Activated CD4-positive, alpha-beta memory T cell treated with anti-CD3 and anti-CD28 coated beads for 36 hours (primary cell): Measurements from ENCODE around the gene WRNIP1. TPM values are rescaled to one million over a fixed set of nuclear protein-coding genes. Genes with fewer than 3 reads are reported as not detected.

Experiments used
- CTCF ChIA-PET: fragments of 350-600 bp; sonication (Branson Sonifier 250); formaldehyde crosslinking; loops from one replicate; lab custom pipeline; 2021; ENCODE audit warnings: antibody characterized with exemption, inconsistent platforms; lab: Charles Lee
- POLR2A ChIA-PET: fragments of 350-600 bp; sonication (Branson Sonifier 250); formaldehyde crosslinking; loops from one replicate; lab custom pipeline; 2021; ENCODE audit warnings: antibody characterized with exemption; lab: Charles Lee
- DNase-seq: peaks from one replicate; pipeline ENCODE4 v3.0.0-alpha.2; 2020
- H3K27ac Mint-ChIP-seq: one replicate; pipeline ENCODE4 v1.8.0; 2021; ENCODE audit warnings: mixed read lengths
- H3K27me3 Mint-ChIP-seq: one replicate; pipeline ENCODE4 v1.8.0; 2021; ENCODE audit warnings: mixed read lengths
- H3K36me3 Mint-ChIP-seq: one replicate; pipeline ENCODE4 v1.8.0; 2021; ENCODE audit warnings: mixed read lengths
- H3K4me1 Mint-ChIP-seq: one replicate; pipeline ENCODE4 v1.8.0; 2021; ENCODE audit warnings: low read depth, mixed read lengths
- H3K4me3 Mint-ChIP-seq: one replicate; pipeline ENCODE4 v1.8.0; 2021; ENCODE audit warnings: mild to moderate bottlenecking, mixed read lengths
- H3K9me3 Mint-ChIP-seq: one replicate; pipeline ENCODE4 v1.8.0; 2021; ENCODE audit warnings: mixed read lengths
- intact Hi-C: fragments of 100-400 bp; cut with micrococcal nuclease; formaldehyde crosslinking; loops from one replicate; pipeline ENCODE4 v1.15.1; 2023
- total RNA-seq, 2 experiments: library from RNA; stranded (reverse); gene quantifications; one replicate each; pipeline ENCODE4 v1.2.3, GENCODE V29; 2021

Gene WRNIP1
- total RNA-seq, 2 experiments from 2014 or later, result 32.7 to 32.8 TPM

GRCh38 chr6:2773449-2773848, 8.3 kb downstream of the WRNIP1 start:
- peaks cover 29% of the 10 kb centered on the region for H3K36me3 Mint-ChIP-seq
- intact Hi-C loops, result no loop called here
- ChIA-PET POLR2A (interaction anchor here (1.0 kb wide), 1 partner anchor 8 kb away, joined by 4 read pairs; no protein-coding TSS in a partner anchor), CTCF (interaction anchor here (0.9 to 1.8 kb wide), 4 partner anchors 22 to 159 kb away, joined by 3 to 9 read pairs (median 4); partner anchors contain the start of genes MYLK4 and SERPINB1)
- no peak overlapping the region for H3K27ac Mint-ChIP-seq
- H3K4me1 Mint-ChIP-seq, result peaks cover 51% of the 10 kb centered on the region
- H3K9me3 Mint-ChIP-seq, result no peaks in the 10 kb centered on the region
- DNase-seq, result no peak
- no peaks in the 10 kb centered on the region for H3K27me3 Mint-ChIP-seq
- no peak overlapping the region for H3K4me3 Mint-ChIP-seq

DNA sequence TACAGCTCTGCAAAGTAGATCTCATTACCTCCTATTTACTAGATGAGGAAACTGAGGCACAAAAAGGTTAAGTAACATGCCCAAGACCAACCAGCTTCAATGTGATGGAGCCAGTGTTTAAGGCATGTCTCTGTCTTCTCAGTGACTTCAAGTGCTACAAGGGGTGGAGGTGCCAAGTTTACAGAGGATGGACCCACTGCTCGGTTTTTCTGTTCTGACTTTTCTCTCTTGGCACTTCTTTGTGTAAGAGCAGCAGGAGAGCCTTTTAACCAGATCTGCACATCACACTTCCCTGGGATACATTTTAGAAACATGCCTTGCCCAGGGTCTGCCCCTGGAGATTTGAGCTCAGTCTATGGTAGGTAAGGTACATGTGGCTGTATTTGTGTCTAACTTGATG, 9.8 kb downstream of the WRNIP1 start:
- Mint-ChIP-seq H3K27ac (no peak overlapping the region), H3K27me3 (no peaks in the 10 kb centered on the region), H3K4me3 (no peak overlapping the region), H3K36me3 (peaks cover 28% of the 10 kb centered on the region), H3K4me1 (peaks cover 41% of the 10 kb centered on the region), H3K9me3 (no peaks in the 10 kb centered on the region)
- DNase-seq, result no peak
- POLR2A ChIA-PET, result no interaction called here
- intact Hi-C loops, result no loop called here
- CTCF ChIA-PET, result interaction anchor here (1.1 to 1.6 kb wide), 4 partner anchors 8 to 158 kb away, joined by 3 to 4 read pairs (median 3); partner anchors contain the start of gene WRNIP1

GRCh38 chr6:2777249-2777648, 12.1 kb downstream of the WRNIP1 start:
- H3K27me3 Mint-ChIP-seq, result no peaks in the 10 kb centered on the region

DNA sequence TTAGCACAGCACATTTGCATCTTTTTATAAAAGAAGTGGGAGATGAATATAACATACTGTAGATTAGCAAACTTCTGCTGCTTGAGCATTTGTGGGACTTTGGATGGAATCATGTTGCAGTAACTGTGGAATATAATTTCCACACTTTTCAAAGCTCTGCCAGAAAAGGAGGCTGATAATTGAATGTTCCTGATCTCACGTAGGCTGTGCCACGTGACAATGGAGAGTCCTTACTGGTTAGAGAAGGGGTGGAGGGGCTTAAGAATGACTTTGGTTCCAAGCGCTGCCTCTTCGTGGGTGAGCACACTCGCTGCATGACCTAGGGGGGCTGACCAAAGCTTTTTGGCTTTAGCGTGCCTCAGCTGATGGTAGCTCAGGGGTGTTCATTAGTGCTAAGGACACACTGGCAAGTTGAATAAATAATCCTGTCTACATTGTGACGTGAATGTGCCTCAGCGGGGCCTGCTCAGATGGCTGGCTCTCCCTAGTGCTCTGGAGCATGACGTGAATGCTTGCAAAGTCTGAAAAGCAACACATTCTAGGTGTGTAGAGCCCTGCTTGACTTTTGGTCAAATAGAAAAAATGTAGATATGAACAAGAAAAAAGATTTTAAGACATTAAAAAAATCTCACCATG, 15.0 kb downstream of the WRNIP1 start:
- Mint-ChIP-seq H3K4me3 (no peak overlapping the region), H3K4me1 (peaks cover 10% of the 10 kb centered on the region), H3K9me3 (no peaks in the 10 kb centered on the region), H3K27me3 (no peaks in the 10 kb centered on the region), H3K27ac (no peak overlapping the region), H3K36me3 (peaks cover 32% of the 10 kb centered on the region)
- CTCF ChIA-PET, result interaction anchor here (2.5 kb wide), 1 partner anchor 11 kb away, joined by 13 read pairs; no protein-coding TSS in a partner anchor
- intact Hi-C loops, result no loop called here
- POLR2A ChIA-PET, result interaction anchor here (1.0 kb wide), 1 partner anchor 12 kb away, joined by 3 read pairs; no protein-coding TSS in a partner anchor
- DNase-seq, result no peak

More at GRCh38 chr6:2777249-2777648, 12.1 kb downstream of the WRNIP1 start:
- H3K4me3 Mint-ChIP-seq, result no peak overlapping the region
- no peak for DNase-seq
- ChIA-PET CTCF (no interaction called here), POLR2A (interaction anchor here (1.2 kb wide), 1 partner anchor 154 kb away, joined by 3 read pairs; no protein-coding TSS in a partner anchor)
- intact Hi-C loops, result no loop called here
- H3K36me3 Mint-ChIP-seq, result peaks cover 29% of the 10 kb centered on the region
- peaks cover 29% of the 10 kb centered on the region for H3K4me1 Mint-ChIP-seq
- H3K27ac Mint-ChIP-seq, result no peak overlapping the region
- no peaks in the 10 kb centered on the region for H3K9me3 Mint-ChIP-seq

DNA sequence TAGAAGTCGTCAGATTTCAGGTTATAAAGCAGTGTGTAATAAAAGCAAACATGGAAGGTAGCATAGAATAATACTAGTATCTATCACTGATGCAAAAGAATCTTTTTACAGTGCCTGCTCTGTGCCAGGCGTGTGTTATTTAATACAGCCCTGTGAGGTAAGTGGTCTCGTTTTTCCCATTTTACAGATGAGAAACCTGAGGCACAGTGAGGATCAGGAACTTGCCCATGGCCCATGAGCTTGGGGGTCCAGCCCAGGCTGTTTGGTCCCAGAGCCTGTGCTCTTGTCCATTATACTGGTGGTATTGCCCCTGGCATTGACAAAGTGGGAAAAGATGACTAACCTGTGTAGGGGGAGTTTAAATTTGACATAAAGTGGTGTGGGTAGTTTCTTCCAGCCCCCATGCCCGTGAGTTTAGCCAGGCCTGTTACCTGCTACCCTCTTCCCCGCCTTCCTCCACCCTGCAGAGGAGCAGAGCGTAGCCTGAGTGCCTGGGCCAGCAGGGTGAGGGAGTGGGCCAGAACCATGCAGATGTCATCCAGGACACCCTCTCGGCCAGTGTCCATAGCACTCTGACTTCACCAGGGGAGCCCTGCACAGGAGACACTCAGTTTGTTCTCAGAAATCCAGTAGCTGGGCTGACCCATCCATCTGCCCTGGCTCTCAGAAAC, 16.6 kb downstream of the WRNIP1 start:
- intact Hi-C loops, result no loop called here
- Mint-ChIP-seq H3K36me3 (peaks cover 33% of the 10 kb centered on the region), H3K27me3 (no peaks in the 10 kb centered on the region), H3K27ac (no peak overlapping the region), H3K4me3 (no peak overlapping the region), H3K4me1 (peaks cover 2% of the 10 kb centered on the region), H3K9me3 (no peaks in the 10 kb centered on the region)
- ChIA-PET CTCF (interaction anchor here (1.5 to 2.5 kb wide), 2 partner anchors 9 to 130 kb away, joined by 3 to 13 read pairs; no protein-coding TSS in a partner anchor), POLR2A (interaction anchor here (1.1 kb wide), 1 partner anchor 16 kb away, joined by 3 read pairs; no protein-coding TSS in a partner anchor)
- DNase-seq, result no peak

DNA sequence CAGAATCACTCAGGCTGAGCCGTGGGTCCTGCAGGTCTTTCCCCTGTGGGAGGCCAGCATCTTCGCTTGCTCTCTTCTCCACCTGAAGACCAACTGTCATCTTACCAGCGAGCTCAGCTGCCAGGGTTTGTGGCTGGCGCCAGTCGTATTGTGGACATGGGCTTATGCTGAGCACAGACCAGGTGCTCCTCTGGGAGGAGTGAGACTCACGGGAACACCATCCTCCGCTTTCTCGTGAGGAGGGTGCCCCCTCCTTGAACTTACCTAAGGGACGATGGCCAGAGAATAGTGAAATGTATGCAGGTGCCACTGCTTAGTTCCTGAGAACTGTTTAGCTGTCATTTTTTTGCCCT, 17.1 kb downstream of the WRNIP1 start:
- Mint-ChIP-seq H3K27ac (no peak overlapping the region), H3K9me3 (no peaks in the 10 kb centered on the region)
- CTCF ChIA-PET, result interaction anchor here (1.5 to 2.5 kb wide), 2 partner anchors 9 to 129 kb away, joined by 3 to 13 read pairs; no protein-coding TSS in a partner anchor

GRCh38 chr6:2782825-2783187, 17.6 kb downstream of the WRNIP1 start:
- Mint-ChIP-seq H3K27ac (no peak overlapping the region), H3K27me3 (no peaks in the 10 kb centered on the region), H3K4me1 (no peaks in the 10 kb centered on the region), H3K9me3 (no peaks in the 10 kb centered on the region), H3K4me3 (no peak overlapping the region), H3K36me3 (peaks cover 41% of the 10 kb centered on the region)
- DNase-seq, result no peak
- POLR2A ChIA-PET, result interaction anchor here (1.1 kb wide), 1 partner anchor 17 kb away, joined by 3 read pairs; no protein-coding TSS in a partner anchor
- intact Hi-C loops, result no loop called here
- CTCF ChIA-PET, result no interaction called here

More for the DNA sequence above, 17.1 kb downstream of the WRNIP1 start:
- Mint-ChIP-seq H3K4me3 (no peak overlapping the region), H3K27me3 (no peaks in the 10 kb centered on the region), H3K4me1 (peaks cover 2% of the 10 kb centered on the region), H3K36me3 (peaks cover 36% of the 10 kb centered on the region)
- no peak for DNase-seq
- POLR2A ChIA-PET, result interaction anchor here (1.1 kb wide), 1 partner anchor 17 kb away, joined by 3 read pairs; no protein-coding TSS in a partner anchor
- intact Hi-C loops, result no loop called here

DNA sequence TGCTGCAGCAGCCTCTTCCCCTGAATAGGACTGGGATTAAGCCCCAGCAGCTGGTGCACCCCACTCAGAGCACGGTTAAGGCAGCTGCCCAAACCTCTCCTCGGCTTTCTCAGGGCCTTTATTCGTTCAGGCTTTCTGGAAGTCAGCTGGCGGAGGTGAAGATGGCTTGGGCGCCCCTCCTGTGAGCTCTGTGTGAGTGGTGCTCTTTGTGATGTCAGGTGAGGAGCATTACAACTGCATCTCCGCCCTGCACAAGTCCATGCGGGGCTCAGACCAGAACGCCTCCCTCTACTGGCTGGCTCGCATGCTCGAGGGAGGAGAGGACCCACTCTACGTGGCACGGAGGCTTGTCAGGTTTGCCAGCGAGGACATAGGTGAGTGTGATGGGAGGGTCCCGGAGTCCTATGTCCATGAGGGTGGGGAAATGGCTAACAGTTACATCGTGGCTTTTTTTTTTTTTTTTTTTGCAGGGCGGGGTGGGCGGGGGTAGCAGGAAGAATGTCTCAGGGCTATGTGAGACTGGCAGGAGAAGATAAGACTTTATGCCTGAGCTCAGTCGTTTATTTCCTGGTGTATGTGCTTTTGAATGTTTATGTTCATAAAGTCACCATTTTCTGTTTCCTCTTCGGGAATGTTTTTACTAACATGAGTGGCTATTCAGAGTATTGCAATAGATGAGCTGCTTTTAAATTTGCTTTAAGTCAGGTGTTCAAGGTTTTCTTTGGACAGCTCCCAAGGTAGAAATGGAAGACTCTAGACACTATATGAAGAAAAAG, 18.2 kb downstream of the WRNIP1 start:
- DNase-seq, result no peak
- Mint-ChIP-seq H3K4me3 (no peak overlapping the region), H3K27me3 (no peaks in the 10 kb centered on the region), H3K4me1 (no peaks in the 10 kb centered on the region), H3K27ac (no peak overlapping the region), H3K9me3 (no peaks in the 10 kb centered on the region), H3K36me3 (peaks cover 43% of the 10 kb centered on the region)
- intact Hi-C loops, result no loop called here
- ChIA-PET CTCF (interaction anchor here (0.8 to 1.3 kb wide), 2 partner anchors 23 to 34 kb away, joined by 3 read pairs; no protein-coding TSS in a partner anchor), POLR2A (interaction anchor here (1.1 kb wide), 1 partner anchor 18 kb away, joined by 3 read pairs; no protein-coding TSS in a partner anchor)

GRCh38 chr6:2784061-2784460, 18.9 kb downstream of the WRNIP1 start:
- Mint-ChIP-seq H3K27ac (no peak overlapping the region), H3K36me3 (peaks cover 42% of the 10 kb centered on the region), H3K4me1 (no peaks in the 10 kb centered on the region), H3K4me3 (no peak overlapping the region), H3K9me3 (no peaks in the 10 kb centered on the region), H3K27me3 (no peaks in the 10 kb centered on the region)
- no peak for DNase-seq
- CTCF ChIA-PET, result interaction anchor here (0.8 to 1.3 kb wide), 2 partner anchors 23 to 35 kb away, joined by 3 read pairs; no protein-coding TSS in a partner anchor
- intact Hi-C loops, result no loop called here
- POLR2A ChIA-PET, result no interaction called here

DNA sequence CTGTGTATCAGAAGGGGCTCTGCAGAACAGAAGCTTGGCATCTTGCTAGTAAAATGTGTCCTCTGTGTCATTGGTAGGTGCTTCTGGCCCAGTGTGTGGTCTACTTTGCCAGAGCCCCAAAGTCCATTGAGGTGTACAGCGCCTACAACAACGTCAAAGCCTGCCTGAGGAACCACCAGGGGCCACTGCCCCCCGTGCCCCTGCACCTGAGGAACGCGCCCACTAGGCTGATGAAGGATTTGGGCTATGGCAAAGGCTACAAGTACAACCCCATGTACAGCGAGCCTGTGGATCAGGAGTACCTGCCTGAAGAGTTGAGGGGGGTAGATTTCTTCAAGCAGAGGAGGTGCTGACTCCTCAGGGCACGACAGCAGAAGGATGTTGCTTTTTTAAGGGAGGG, 19.7 kb downstream of the WRNIP1 start:
- ChIA-PET CTCF (interaction anchor here (1.3 kb wide), 1 partner anchor 36 kb away, joined by 3 read pairs; no protein-coding TSS in a partner anchor), POLR2A (no interaction called here)
- Mint-ChIP-seq H3K4me3 (no peak overlapping the region), H3K27me3 (no peaks in the 10 kb centered on the region), H3K9me3 (no peaks in the 10 kb centered on the region), H3K36me3 (peaks cover 39% of the 10 kb centered on the region), H3K27ac (peak overlapping the region; percentile 19), H3K4me1 (no peaks in the 10 kb centered on the region)
- DNase-seq, result no peak
- intact Hi-C loops, result no loop called here

- no peak for DNase-seq
- POLR2A ChIA-PET, result no interaction called here
- H3K27ac Mint-ChIP-seq, result no peak overlapping the region
- intact Hi-C loops, result no loop called here
- H3K27me3 Mint-ChIP-seq, result no peaks in the 10 kb centered on the region
- peaks cover 2% of the 10 kb centered on the region for H3K4me1 Mint-ChIP-seq
- no peak overlapping the region for H3K4me3 Mint-ChIP-seq
- CTCF ChIA-PET, result no interaction called here
- peaks cover 28% of the 10 kb centered on the region for H3K36me3 Mint-ChIP-seq
- no peaks in the 10 kb centered on the region for H3K9me3 Mint-ChIP-seq
These were observed 21.1 kb downstream of the WRNIP1 start for GRCh38 chr6:2786269-2786668.
